GM20000 (cell line): ENCODE data around the gene MED9.
"Not testable (repeated sequence)": the region's sequence is repeated elsewhere in the genome, so short reads cannot be mapped to it uniquely, and the experiment has no call there.

ENCODE experiments used
- DNase-seq: peaks from one replicate; pipeline ENCODE4 v3.0.0; 2012; ENCODE audit warnings: low spot score
- TF ChIP-seq, protein P1 (sequence below): IDR thresholded peaks from 2 replicates; pipeline ENCODE4 v1.5.1; 2012; ENCODE audit warnings: mild to moderate bottlenecking, control low read depth; ENCODE audit errors: extremely low read depth, missing control alignments

Gene MED9

DNA sequence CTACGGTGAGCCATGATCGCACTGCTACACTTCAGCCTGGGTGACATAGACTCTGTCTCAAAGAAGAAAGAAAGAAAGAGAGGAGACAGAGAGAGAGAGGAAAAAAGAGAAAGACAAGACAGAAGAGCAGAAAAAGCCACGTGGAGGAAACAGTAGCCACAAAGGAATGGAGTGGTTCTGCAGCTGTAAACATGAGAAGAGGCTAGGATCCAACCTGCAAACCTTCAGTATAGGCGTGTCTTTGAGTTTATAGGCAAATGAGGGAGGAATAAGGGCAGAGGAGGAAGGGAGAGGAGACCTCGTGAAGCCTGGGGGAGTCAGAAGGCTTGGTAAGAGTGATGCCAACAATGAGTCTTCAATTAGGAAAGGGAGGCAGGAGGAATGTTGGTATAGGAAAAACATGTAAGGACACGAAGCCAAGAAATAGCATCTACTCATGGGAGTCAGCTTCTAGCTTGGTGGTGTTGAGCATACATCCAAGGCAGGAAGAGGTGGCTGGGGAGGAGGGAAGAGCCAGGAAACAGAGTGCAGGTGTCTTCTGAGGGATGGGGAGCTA is 3.9 kb downstream of the MED9 start:
- TF ChIP-seq, protein P1, sequence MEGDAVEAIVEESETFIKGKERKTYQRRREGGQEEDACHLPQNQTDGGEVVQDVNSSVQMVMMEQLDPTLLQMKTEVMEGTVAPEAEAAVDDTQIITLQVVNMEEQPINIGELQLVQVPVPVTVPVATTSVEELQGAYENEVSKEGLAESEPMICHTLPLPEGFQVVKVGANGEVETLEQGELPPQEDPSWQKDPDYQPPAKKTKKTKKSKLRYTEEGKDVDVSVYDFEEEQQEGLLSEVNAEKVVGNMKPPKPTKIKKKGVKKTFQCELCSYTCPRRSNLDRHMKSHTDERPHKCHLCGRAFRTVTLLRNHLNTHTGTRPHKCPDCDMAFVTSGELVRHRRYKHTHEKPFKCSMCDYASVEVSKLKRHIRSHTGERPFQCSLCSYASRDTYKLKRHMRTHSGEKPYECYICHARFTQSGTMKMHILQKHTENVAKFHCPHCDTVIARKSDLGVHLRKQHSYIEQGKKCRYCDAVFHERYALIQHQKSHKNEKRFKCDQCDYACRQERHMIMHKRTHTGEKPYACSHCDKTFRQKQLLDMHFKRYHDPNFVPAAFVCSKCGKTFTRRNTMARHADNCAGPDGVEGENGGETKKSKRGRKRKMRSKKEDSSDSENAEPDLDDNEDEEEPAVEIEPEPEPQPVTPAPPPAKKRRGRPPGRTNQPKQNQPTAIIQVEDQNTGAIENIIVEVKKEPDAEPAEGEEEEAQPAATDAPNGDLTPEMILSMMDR = no peak
- no peak for DNase-seq

DNA sequence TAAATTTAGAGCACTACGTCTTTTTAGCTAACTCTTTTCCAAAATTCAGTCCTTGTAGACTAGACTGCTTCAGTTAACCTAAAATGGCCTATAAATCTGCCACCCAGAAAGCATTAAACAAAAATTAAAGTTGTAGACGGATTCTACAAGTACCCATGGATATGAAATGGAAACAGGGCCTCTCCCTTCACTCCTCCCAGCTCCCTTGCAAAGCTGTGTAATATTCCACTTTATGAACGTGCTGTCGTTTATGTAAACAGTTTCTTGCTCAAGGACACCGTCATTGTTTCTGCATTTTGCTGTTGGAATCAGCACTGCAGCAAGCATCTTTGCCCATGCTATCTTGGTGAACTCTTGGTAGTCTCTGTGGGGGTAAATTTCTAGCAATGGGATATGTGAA is 5.1 kb downstream of the MED9 start:
- DNase-seq = no peak
- TF ChIP-seq, protein P1 = no peak

GRCh38 chr17:17484451-17484899 is 7.7 kb downstream of the MED9 start:
- no peak for DNase-seq
- TF ChIP-seq, protein P1 = no peak

GRCh38 chr17:17485420-17485819 is 8.6 kb downstream of the MED9 start:
- TF ChIP-seq, protein P1 = no peak
- no peak for DNase-seq

DNA sequence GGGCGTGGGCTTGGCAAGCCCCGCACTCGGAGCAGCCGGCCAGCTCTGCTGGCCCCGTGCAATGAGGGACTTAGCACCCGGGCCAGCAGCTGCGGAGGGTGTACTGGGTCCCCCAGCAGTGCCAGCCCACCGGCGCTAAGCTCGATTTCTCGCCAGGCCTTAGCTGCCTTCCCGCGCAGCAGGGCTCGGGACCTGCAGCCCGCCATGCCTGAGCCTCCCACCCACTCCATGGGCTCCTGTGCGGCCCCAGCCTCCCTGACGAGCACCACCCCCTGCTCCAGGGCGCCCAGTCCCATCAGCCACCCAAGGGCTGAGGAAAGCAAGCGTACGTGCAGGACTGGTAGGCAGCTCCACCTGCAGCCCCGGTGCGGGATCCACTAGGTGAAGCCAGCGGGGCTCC is 9.6 kb downstream of the MED9 start:
- DNase-seq = not testable (repeated sequence)

DNA sequence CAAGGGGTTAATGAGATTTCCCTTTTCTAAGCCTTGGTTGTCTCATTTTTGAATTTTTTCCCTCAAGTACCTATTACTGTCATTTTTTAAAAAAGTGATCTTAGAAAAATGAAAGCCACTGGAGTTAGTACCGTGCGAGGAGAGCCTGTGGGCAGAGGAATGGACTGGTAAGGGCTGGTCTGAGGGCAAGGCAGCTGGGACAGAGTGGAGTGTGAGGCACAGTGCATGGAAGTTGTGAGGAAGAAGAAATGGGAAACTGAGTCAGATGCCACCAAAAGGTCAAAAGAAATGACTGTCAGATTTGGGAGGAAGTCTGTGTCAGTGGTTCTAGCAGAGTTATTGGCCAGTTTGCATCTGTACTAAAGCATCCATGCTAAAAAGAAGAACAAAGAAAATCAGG is 11.2 kb downstream of the MED9 start:
- TF ChIP-seq, protein P1 = no peak
- DNase-seq = no peak

DNA sequence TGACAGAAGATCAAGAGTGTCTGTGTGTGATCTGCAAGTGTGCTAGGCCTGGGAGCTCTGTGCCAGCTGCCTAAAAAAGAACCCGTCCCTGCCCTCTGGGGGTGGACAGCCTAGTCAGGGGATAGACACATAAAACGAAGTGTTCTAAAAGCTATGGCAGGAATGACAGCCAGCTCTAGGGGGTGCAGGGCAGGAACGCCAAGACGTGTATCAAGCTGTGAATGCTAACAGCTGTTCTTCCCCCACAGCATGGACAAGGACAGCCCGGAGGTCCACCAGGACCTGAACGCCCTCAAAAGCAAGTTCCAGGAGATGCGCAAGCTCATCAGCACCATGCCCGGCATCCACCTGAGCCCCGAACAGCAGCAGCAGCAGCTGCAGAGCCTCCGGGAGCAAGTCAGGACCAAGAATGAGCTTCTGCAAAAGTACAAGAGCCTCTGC is 14.3 kb downstream of the MED9 start:
- TF ChIP-seq, protein P1 = no peak
- DNase-seq = no peak

- TF ChIP-seq, protein P1 = no peak
- no peak for DNase-seq
Observed at GRCh38 chr17:17491546-17491988, 14.8 kb downstream of the MED9 start.
